ENCODE measurements around the gene ARHGAP44. TPM values are rescaled to one million over a fixed set of nuclear protein-coding genes. Genes with fewer than 3 reads are reported as not detected.

ARHGAP44 gene
- polyA plus RNA-seq, 1 donor from 2014 or later = 5.9 TPM

GRCh38 chr17:13036751-13037150 is 247.5 kb downstream of the ARHGAP44 start:
- Histone ChIP-seq H3K9me3 (ENCODE audit: low read length) (no peaks in the 10 kb centered on the region), H3K4me2 (ENCODE audit: low read length) (no peak overlapping the region), H4K20me1 (ENCODE audit: insufficient read depth) (no peaks in the 10 kb centered on the region), H2AFZ (ENCODE audit: low read depth, low read length) (no peak overlapping the region), H3F3A (ENCODE audit: insufficient read depth, low read length, poor library complexity, severe bottlenecking) (no peaks in the 10 kb centered on the region), H3K27me3 (ENCODE audit: insufficient read depth, low read depth, low read length) (no peaks in the 10 kb centered on the region), H3K4me3 (ENCODE audit: low read length) (no peak overlapping the region), H3K9me2 (ENCODE audit: insufficient read depth, low read length) (no peaks in the 10 kb centered on the region), H3K9ac (ENCODE audit: low read length) (no peak overlapping the region), H3K79me2 (replicated peaks; ENCODE audit: insufficient read depth, low read length) (no peaks in the 10 kb centered on the region), H3K27ac (ENCODE audit: low read length) (no peak overlapping the region), H3K36me3 (ENCODE audit: insufficient read depth, low read length) (no peaks in the 10 kb centered on the region)
- no peak for TF ChIP-seq MXI1 (conservative IDR thresholded peaks at IDR 0.05; ENCODE audit: poor library complexity, severe bottlenecking)
- no peak for TF ChIP-seq EZH2 (IDR thresholded peaks at IDR 0.05; ENCODE audit: borderline replicate concordance, insufficient read depth, low read length, poor library complexity, severe bottlenecking)
- no peak for TF ChIP-seq SMC3 (conservative IDR thresholded peaks at IDR 0.05; ENCODE audit: poor library complexity)
- no peak for TF ChIP-seq EP300 (conservative IDR thresholded peaks at IDR 0.05; ENCODE audit: poor library complexity, severe bottlenecking)
- TF ChIP-seq CTCF (IDR thresholded peaks at IDR 0.05; ENCODE audit: poor library complexity, severe bottlenecking) = no peak
- TF ChIP-seq, protein P1, sequence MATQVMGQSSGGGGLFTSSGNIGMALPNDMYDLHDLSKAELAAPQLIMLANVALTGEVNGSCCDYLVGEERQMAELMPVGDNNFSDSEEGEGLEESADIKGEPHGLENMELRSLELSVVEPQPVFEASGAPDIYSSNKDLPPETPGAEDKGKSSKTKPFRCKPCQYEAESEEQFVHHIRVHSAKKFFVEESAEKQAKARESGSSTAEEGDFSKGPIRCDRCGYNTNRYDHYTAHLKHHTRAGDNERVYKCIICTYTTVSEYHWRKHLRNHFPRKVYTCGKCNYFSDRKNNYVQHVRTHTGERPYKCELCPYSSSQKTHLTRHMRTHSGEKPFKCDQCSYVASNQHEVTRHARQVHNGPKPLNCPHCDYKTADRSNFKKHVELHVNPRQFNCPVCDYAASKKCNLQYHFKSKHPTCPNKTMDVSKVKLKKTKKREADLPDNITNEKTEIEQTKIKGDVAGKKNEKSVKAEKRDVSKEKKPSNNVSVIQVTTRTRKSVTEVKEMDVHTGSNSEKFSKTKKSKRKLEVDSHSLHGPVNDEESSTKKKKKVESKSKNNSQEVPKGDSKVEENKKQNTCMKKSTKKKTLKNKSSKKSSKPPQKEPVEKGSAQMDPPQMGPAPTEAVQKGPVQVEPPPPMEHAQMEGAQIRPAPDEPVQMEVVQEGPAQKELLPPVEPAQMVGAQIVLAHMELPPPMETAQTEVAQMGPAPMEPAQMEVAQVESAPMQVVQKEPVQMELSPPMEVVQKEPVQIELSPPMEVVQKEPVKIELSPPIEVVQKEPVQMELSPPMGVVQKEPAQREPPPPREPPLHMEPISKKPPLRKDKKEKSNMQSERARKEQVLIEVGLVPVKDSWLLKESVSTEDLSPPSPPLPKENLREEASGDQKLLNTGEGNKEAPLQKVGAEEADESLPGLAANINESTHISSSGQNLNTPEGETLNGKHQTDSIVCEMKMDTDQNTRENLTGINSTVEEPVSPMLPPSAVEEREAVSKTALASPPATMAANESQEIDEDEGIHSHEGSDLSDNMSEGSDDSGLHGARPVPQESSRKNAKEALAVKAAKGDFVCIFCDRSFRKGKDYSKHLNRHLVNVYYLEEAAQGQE (IDR thresholded peaks at IDR 0.05; ENCODE audit: borderline replicate concordance) = no peak
- no peak for TF ChIP-seq RAD21 (conservative IDR thresholded peaks at IDR 0.05)
- no peak for TF ChIP-seq POLR2AphosphoS5 (IDR thresholded peaks at IDR 0.05)
- no peak for TF ChIP-seq TAF1 (IDR thresholded peaks at IDR 0.05; ENCODE audit: low read depth)

GRCh38 chr17:13038931-13039665 is 249.8 kb downstream of the ARHGAP44 start:
- Histone ChIP-seq H3K9me3 (ENCODE audit: low read length) (no peaks in the 10 kb centered on the region), H3F3A (ENCODE audit: insufficient read depth, low read length, poor library complexity, severe bottlenecking) (no peaks in the 10 kb centered on the region), H3K79me2 (replicated peaks; ENCODE audit: insufficient read depth, low read length) (no peaks in the 10 kb centered on the region), H3K4me2 (ENCODE audit: low read length) (no peak overlapping the region), H3K9me2 (ENCODE audit: insufficient read depth, low read length) (no peaks in the 10 kb centered on the region), H3K36me3 (ENCODE audit: insufficient read depth, low read length) (no peaks in the 10 kb centered on the region), H3K4me3 (ENCODE audit: low read length) (no peak overlapping the region), H3K27ac (ENCODE audit: low read length) (no peak overlapping the region), H2AFZ (ENCODE audit: low read depth, low read length) (no peak overlapping the region), H4K20me1 (ENCODE audit: insufficient read depth) (no peaks in the 10 kb centered on the region), H3K27me3 (ENCODE audit: insufficient read depth, low read depth, low read length) (no peaks in the 10 kb centered on the region), H3K9ac (ENCODE audit: low read length) (no peak overlapping the region)
- TF ChIP-seq RAD21 (conservative IDR thresholded peaks at IDR 0.05) (no peak), MXI1 (conservative IDR thresholded peaks at IDR 0.05; ENCODE audit: poor library complexity, severe bottlenecking) (no peak)

Small RNA genes lying within 50 kb of the gene (small RNA-seq; reads per million reads assigned to genes)
- 0 reads per million in 3 experiments for gene MIR1269B

Other genes with a start within 250 kb of the ARHGAP44 start
- gene MYOCD, start 123.6 kb upstream of the ARHGAP44 start, polyA plus RNA-seq = not detected in 2 replicates
- 34.6 and 41.9 TPM in 2 replicates for gene ELAC2, start 228.5 kb downstream of the ARHGAP44 start, polyA plus RNA-seq